ENCODE measurements around the gene ZCCHC24.
A peak's percentile ranks its signal among the peaks of the same experiment; 100 is the strongest.
"Not testable (repeated sequence)": the region's sequence is repeated elsewhere in the genome, so short reads cannot be mapped to it uniquely, and the experiment has no call there.

Gene ZCCHC24

DNA sequence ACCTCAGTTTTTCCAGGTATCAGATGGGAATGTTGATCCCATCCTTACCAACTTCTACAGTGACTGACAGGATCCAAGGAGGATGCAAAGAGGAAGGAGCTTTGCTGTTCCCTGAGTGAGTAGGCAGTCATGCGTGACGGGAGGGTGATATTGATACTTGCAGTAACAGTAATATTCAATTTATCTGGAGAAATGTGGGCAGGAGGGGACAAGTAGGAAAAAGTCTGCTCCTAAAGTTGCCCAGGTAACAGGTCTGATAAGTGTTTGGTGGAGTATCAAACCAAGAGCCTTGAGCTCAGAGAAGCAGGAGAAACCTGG lies 3.3 kb upstream of the ZCCHC24 start:
- no peak for DNase-seq (ENCODE audit: low read depth)
- no peak overlapping the region for H3K4me3 ChIP-seq (ENCODE audit: low read depth, low read length)

DNA sequence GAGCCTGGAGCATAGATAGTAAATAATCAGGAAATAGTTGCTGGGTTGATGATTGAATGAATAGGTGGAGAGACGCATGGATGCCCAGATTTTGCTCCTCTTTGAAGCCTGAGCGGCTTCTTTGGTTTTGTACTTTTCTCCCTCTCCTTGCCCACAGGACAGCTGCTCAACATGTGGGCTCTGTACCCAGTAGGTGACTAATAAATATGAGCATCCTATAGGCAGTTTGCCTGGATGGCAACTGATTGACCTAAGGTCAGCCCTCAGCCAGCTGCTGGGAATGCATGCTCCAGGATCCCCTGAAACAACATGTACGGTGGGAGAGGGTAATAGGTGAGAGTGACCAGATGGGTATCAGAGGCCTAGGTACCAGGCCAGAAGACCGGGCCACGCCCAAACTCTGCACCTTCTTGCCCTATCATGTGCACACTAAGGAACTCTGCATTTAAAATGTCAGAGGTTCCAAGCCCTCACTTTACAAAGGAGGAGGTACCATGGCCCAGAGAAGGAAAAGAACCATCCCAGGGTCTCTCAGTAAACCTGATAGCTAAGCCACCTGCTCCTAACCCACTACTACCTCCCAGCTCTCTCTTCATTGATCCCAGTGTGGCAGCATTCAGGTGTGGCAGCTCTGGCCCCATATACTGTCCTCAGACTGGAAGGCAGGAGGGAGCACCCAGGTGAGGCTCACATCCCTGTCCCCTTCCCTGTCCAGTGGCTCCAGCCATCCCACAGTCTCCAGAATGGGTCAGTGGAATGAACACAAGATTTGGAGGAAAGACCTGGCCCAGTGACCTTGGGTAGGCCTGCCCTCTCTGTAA lies 2.7 kb upstream of the ZCCHC24 start:
- H3K4me3 ChIP-seq (ENCODE audit: low read depth, low read length): no peak overlapping the region

GRCh38 chr10:79447249-79447648 lies 1.8 kb upstream of the ZCCHC24 start:
- H3K4me3 ChIP-seq (ENCODE audit: low read depth, low read length); DNase-seq (ENCODE audit: low read depth): not testable (repeated sequence)

More for the DNA sequence above, 2.7 kb upstream of the ZCCHC24 start:
- DNase-seq (ENCODE audit: low read depth): no peak

DNA sequence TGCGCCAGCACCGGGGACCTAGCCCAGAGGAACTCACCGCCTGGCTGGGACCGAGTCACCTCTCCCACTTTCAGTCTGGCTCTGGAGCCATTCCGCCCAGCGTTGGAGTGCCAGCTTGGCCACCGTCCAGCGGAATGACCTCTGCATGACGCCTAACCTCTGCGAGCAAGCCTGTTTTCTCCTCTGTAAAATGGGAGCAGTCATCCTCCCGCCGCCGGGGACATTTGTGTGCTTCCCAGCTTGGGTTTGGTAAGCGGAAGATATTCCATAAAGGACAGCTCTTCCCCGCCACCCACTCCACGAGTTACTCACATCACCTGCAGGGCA lies 1.3 kb upstream of the ZCCHC24 start:
- no peak for DNase-seq (ENCODE audit: low read depth)
- peak overlapping the region; percentile 45 for H3K4me3 ChIP-seq (ENCODE audit: low read depth, low read length)

DNA sequence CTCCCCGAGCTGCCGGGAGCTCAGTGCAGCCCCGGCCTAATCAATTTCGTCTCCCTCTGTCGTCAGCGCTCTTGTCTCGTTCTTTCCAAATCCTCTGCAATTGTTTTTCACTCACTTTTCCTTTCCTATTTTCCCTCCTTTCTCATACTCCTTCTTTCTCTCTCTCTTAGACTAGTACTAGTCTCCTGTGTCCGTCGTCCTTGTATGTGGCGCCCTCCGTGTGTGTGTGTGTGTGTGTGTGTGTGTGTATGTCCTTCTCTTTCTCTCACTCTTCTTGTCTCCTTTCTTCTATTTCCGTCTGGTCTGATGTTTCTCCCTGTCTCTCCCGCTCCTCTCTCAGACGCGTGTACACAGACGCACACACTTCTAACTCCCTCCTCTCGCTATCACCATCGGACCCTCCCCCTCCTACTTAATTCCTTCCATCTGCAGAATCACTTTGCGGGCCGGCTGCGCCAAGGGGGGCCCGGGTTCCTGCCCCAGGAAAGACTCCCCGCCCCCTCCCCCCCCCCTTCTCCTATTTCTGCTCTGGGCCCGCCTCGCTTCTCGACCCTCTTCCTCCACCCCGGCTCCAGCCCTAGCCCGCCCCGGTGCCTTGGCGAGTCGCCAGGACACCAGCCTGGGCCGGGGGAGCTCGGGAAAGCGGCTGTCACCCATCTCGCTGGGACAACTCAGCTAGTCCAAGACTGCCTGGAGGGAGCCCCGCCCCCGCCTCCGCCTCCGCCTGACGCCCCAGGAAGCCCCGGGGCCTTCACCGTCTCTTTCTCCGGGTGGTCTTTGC lies 743 bp upstream of the ZCCHC24 start:
- no peak for DNase-seq (ENCODE audit: low read depth)
- H3K4me3 ChIP-seq (ENCODE audit: low read depth, low read length): peak overlapping the region; percentile 45

DNA sequence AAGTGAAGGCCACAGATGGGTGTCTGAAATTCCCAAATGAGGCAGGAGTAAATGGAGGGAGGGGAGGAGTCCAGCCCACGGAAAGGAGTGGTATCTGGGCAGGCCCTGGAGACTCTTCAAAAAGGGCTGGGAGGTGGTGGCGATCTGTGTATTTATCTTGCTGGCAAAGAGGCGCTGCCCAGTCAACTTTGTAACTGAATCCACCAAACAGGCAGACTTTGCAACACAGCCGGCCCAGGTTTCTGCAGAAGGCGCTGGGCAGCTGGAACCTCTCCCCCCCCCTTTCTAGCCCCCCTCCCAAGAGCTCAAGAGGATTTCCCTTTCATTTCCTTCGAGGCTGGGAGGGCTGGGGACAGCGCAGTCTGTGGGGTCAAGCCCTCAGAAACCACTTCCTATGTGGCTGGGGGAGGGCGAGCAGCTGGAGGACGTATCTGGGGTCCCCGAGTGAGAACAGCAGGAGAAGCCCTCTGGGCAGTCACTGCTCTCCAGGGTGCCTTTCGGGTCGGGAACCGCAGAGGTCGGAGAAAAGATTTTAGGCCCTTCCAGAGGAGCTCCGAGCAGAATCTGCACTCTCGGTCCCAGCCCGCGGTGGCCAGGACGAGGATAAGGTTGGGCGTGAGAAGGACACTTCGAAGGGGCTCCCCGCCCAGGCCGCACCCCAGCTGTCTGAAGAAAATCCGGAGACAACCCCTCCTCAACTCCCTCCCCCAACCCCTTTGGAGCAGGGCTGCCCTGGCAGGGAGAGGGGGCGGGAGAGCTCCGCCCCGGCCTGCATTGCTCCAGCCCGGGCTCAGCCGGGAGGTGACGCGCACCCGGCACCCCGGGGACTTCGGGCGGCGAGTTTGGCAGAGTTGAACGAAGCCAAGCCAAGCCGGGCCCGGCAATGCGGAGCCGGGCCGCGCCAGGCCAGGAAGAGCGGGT lies 965 bp downstream of the ZCCHC24 start:
- peak overlapping the region; percentile 81 for H3K4me3 ChIP-seq (ENCODE audit: low read depth, low read length)
- no peak for DNase-seq (ENCODE audit: low read depth)

GRCh38 chr10:79443338-79444198 lies 1.9 kb downstream of the ZCCHC24 start:
- H3K4me3 ChIP-seq (ENCODE audit: low read depth, low read length): peak overlapping the region; percentile 81
- DNase-seq (ENCODE audit: low read depth): no peak

DNA sequence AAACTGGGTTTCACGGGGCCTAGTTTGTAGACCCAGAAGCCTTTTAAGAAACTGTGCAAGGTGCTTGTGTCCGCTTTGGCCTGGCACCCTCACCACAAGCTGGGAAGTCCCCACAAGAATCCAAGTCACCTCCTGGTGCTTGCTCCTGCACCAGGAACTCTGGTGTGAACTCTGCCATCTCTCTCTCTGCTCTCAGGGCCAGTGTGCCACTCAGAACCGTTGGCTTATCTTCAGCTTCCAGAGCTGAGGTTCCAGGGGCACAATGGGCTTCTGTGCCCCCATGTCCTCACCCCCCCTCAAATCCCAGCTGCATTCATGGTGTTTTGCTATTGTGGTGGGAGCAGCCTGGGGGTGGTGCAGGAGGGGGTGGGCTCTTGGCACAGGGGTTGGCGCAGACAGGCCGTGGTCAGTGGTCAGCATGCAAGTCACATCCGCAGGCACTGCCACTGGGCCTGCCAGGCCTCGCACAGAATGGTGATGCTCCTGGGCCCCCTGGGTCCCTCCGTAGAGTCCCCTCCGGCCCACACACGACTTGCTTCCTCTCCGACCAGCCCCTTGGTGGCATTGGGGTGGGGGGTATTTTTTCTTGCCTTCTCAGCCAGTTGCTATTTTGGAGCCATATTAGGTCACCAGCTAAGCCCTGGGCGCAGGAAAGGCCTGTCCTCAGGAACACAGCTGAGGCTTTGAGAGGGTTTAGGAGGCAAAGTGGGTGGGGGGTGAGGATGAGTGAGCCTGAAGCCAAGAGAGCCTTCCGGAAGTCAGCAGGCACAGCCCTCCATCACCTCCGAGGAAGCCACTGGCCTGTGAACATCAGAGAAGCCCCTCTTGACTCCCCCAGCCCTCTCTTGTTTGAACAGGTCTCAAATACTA lies 3.0 kb downstream of the ZCCHC24 start:
- DNase-seq (ENCODE audit: low read depth): no peak
- H3K4me3 ChIP-seq (ENCODE audit: low read depth, low read length): no peak overlapping the region

- no peak for DNase-seq (ENCODE audit: low read depth)
- no peak overlapping the region for H3K4me3 ChIP-seq (ENCODE audit: low read depth, low read length)
These were observed 4.0 kb downstream of the ZCCHC24 start for GRCh38 chr10:79441433-79441832.

- DNase-seq (ENCODE audit: low read depth): no peak
- H3K4me3 ChIP-seq (ENCODE audit: low read depth, low read length): no peak overlapping the region
These were observed 5.1 kb downstream of the ZCCHC24 start for GRCh38 chr10:79440281-79440680.

DNA sequence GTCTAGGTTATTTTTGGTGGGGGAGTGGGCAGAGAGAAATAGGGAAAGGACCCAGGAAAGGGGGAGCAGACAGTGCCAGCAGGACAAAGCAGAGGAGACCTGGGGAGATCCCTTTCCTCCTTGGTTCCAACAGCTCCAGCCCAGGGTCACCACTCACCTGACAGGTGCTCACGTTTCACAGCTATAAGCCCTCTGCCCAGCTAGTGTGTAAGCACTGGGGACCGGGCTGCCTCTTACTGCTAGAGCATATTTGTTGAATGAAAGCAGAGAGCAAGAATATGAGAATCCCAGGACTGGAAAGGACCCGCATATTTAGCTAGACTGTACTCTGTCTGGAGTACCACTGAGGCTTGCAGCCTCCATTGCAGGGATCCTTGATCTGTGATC lies 6.7 kb downstream of the ZCCHC24 start:
- H3K4me3 ChIP-seq (ENCODE audit: low read depth, low read length): no peak overlapping the region

GRCh38 chr10:79438021-79438698 lies 7.3 kb downstream of the ZCCHC24 start:
- DNase-seq (ENCODE audit: low read depth): no peak
- no peak overlapping the region for H3K4me3 ChIP-seq (ENCODE audit: low read depth, low read length)

More for the DNA sequence above, 6.7 kb downstream of the ZCCHC24 start:
- DNase-seq (ENCODE audit: low read depth): no peak

GRCh38 chr10:79437111-79437814 lies 8.2 kb downstream of the ZCCHC24 start:
- no peak for DNase-seq (ENCODE audit: low read depth)

DNA sequence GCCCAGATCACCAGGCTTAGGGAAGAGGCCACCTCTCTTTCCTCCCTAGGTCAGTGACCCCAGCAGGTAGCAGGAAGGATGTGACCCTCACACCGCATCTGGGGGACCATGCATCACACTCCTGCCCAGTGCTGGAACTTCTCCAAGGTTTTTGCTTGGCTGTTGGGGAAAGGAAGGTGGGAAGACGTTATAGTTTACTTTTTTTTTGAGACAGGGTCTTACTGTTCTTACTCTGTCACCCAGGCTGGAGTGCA lies 8.6 kb downstream of the ZCCHC24 start:
- H3K4me3 ChIP-seq (ENCODE audit: low read depth, low read length): no peak overlapping the region

More at GRCh38 chr10:79437111-79437814, 8.2 kb downstream of the ZCCHC24 start:
- H3K4me3 ChIP-seq (ENCODE audit: low read depth, low read length): no peak overlapping the region

DNA sequence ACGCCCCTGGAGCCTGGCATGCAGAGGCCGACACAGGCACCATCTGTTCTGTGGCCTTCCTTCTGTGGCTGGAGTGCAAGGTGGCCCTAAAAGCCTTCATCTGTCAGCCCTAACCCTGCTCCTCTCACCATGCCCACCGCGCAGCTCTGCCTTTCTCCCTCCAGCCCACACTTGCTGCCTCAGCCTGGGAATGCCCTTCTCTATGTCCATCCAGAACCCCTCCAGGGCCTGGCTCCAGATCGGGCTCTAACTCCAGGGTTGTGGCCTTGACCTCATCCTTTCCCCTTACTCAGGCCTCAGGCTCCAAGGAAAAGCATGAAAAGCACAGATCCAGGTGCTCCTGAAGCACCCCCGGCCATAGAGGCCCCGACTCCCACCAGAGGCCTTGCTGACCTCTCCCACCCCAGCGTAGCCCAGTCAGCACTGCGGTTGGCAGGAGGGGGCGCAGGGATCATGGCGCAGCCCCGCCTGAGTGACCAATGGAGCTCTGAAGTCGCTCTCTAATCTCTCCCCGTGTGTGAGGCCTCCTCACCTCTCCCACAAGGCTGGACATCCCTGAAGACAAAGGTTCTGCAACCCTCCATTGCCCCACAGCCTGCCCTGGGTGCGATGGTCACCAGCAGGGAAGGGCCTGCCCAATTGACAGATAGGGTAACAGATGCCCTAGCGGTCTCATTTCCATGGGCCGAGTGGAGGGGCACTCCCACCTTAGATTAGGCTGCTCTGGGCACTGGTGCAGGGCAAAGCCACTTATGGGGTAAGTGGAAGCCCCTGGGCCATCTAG lies 9.2 kb downstream of the ZCCHC24 start:
- DNase-seq (ENCODE audit: low read depth): no peak
- H3K4me3 ChIP-seq (ENCODE audit: low read depth, low read length): no peak overlapping the region

More for the DNA sequence above, 8.6 kb downstream of the ZCCHC24 start:
- no peak for DNase-seq (ENCODE audit: low read depth)

DNA sequence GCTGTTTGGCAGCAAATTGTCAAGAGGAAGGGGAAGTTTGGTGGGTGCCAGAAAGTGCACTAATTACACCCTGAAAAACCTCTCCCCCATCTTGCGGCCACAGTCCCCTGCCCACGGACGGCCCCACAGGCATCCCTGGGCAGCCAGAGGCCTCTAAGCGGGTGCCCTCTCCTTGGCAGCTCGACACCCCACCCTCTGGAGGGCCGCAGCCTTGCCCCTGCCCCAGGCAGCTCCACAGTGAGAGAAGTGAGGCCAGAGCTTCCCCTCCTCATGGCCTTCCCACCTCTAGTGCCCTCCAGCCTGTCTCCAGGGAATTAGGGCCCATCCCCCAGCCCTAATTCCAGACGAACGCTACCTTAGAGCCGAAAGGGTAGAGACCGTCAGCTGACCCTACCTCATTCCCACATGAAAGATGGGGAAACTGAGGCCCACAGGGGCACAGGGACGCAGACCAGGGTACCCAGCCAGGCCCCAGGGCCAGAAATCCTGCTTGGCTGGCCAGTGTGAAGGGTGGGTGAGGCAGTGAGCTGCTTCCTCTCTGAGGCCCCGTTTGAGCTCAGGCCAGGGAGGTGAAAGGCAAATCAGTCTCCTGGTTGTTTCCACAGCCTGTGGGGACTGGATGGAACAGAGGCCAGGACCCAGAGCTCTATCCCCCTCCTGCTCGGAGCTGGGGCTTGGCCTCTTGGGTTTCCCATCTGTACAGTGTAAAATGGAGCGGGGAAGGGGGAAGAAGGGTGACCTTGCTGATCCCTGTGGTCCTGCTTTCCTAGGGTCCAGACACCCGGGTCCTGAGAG lies 10.0 kb downstream of the ZCCHC24 start:
- no peak overlapping the region for H3K4me3 ChIP-seq (ENCODE audit: low read depth, low read length)
- DNase-seq (ENCODE audit: low read depth): no peak
